HG03432 (cell line): ENCODE results near the gene MRPS27.

Source experiments
- ATAC-seq: cut with Tn5 transposase; IDR thresholded peaks from one replicate; pipeline ENCODE4 v1.9.1; 2021; ENCODE audit warnings: mild to moderate bottlenecking, moderate library complexity; ENCODE audit not compliant: unreplicated experiment

The MRPS27 gene

GRCh38 chr5:72206160-72206559 lies 113.9 kb downstream of the MRPS27 start:
- no peak for ATAC-seq

- no peak for ATAC-seq
Observed at GRCh38 chr5:72205431-72206009, 114.5 kb downstream of the MRPS27 start.

GRCh38 chr5:72204946-72205345 lies 115.1 kb downstream of the MRPS27 start:
- ATAC-seq, result no peak

- no peak for ATAC-seq
Observed at GRCh38 chr5:72203251-72203845, 116.7 kb downstream of the MRPS27 start.

GRCh38 chr5:72202331-72202825 lies 117.7 kb downstream of the MRPS27 start:
- no peak for ATAC-seq

- ATAC-seq, result no peak
Observed at GRCh38 chr5:72199681-72200080, 120.4 kb downstream of the MRPS27 start.

- ATAC-seq, result no peak
Observed at GRCh38 chr5:72197393-72197792, 122.6 kb downstream of the MRPS27 start.

GRCh38 chr5:72195581-72195980 lies 124.5 kb downstream of the MRPS27 start:
- ATAC-seq, result no peak

- ATAC-seq, result peak; percentile 96
Observed at GRCh38 chr5:72194846-72195245, 125.2 kb downstream of the MRPS27 start.

GRCh38 chr5:72191404-72191803 lies 128.6 kb downstream of the MRPS27 start:
- no peak for ATAC-seq

GRCh38 chr5:72189146-72189545 lies 130.9 kb downstream of the MRPS27 start:
- no peak for ATAC-seq

GRCh38 chr5:72188166-72188565 lies 131.9 kb downstream of the MRPS27 start:
- ATAC-seq, result no peak

GRCh38 chr5:72187388-72188075 lies 132.5 kb downstream of the MRPS27 start:
- no peak for ATAC-seq

GRCh38 chr5:72185496-72186329 lies 134.3 kb downstream of the MRPS27 start:
- ATAC-seq, result no peak

- ATAC-seq, result no peak
Observed at GRCh38 chr5:72184408-72184807, 135.6 kb downstream of the MRPS27 start.

- ATAC-seq, result no peak
Observed at GRCh38 chr5:72183101-72183520, 136.9 kb downstream of the MRPS27 start.

GRCh38 chr5:72182686-72183085 lies 137.4 kb downstream of the MRPS27 start:
- no peak for ATAC-seq

- ATAC-seq, result no peak
Observed at GRCh38 chr5:72180925-72181324, 139.1 kb downstream of the MRPS27 start.

- no peak for ATAC-seq
Observed at GRCh38 chr5:72179816-72180440, 140.1 kb downstream of the MRPS27 start.

- ATAC-seq, result no peak
Observed at GRCh38 chr5:72179028-72179815, 140.8 kb downstream of the MRPS27 start.
